Measurements from ENCODE around the gene OTUD3.

The OTUD3 gene

DNA sequence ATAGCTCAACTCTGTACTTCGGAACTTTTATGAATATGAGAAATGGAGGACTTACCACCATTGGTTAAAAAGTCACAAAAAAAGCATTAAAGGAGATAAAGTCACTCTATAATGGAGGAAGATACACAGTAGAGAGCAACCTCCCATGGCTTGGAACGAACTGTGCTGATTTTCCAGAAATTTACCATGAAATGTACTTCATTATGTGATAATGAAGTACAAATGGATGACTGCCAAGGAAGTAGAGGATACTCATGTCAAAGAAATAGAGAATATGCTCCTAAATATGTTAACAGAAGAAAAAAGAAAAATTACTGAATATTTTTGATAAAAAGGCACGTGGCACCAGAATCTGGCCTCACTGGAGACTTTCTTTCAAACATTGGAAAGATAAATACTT lies 64.8 kb downstream of the OTUD3 start:
- no peak for DNase-seq (ENCODE audit: low read depth in 2 of 2)

DNA sequence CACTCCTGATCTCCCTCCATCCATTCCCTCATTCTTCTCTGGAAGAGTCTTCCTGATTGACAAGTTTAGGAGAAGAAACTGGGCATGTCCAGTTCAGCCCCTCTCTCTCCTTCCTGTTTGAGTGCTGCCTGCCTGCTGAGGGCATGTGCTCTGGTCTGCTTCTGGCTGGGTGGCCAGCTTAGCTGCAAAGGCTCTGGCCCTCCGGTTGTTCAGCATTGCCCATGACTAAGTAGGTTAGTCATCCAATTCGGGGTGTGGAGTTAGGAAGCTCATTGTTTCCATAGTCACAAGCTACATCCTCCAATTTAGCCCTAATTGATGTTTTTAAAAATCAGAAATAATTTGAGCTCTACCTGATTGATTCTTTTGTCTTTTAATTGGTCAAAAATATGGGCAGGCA lies 66.8 kb downstream of the OTUD3 start:
- DNase-seq (ENCODE audit: low read depth in 2 of 2): no peak

DNA sequence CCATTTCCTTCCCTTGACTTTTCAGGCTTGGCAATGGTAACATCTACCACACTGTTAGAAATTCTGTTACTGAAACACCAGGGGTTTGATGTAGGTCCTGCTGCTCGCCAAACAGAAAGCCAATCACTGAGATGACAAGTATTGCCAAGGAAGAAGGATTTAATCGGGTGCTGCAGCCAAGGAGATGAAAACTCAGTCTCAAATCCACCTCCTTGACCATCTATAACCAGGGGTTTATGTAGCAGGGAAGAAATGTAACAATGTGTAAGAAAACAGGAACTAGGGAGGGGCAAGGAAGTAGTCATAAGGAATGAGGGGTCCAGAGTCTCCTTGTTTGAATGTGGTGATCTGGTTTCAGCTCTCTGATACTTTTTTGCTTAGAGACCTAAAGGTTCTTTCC lies 71.9 kb downstream of the OTUD3 start:
- no peak for DNase-seq (ENCODE audit: low read depth in 2 of 2)

DNA sequence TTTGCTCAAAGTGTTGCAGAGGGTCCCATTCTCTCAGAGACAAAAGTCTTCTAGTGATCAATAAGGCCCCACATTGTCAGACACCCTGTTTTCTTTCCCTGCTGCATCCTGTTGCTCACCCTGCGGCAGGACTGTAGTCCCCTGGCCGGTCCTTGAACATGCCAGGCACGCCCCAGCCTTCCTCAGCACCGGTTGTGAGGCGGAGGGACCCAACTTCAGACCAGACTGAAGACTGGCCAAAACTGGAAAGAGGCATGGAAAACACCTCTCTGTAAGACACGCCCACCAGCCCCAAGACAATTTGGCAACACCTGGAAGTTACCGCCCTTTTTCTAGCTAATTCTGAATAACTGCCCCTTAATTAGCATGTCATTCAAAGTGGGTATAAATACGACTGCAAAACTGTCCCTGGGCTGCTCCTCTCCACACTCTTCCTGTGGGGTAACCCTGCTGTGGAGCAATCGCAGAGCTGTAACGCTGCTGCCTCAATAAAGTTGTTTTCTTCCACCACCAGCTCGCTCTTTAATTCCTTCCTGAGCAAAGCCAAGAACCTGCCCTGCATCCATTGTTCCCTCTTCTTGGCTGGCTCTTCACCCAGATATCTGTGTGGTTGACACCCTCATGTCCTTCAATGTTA lies 73.5 kb downstream of the OTUD3 start:
- no peak for DNase-seq (ENCODE audit: low read depth in 2 of 2)

DNA sequence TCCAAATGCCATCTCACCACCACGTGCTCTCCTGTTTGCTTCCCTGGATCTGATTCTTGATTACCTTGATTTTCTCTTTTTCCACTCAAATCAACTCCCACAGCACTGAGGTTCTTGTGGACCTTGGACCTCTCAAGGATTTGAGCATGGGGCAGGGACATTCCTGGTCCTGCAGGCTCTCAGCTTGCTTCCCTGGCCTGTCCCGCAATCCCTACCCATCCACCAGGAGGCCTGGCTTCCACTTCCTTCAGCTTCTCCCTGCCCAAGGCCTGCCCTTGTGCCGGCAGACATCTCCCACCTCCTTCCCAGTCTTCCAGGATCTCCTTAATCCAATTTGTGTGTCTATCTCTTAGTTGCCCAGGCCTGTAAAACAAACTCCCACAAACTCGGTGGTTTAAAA lies 75.6 kb downstream of the OTUD3 start:
- DNase-seq (ENCODE audit: low read depth in 2 of 2): no peak

DNA sequence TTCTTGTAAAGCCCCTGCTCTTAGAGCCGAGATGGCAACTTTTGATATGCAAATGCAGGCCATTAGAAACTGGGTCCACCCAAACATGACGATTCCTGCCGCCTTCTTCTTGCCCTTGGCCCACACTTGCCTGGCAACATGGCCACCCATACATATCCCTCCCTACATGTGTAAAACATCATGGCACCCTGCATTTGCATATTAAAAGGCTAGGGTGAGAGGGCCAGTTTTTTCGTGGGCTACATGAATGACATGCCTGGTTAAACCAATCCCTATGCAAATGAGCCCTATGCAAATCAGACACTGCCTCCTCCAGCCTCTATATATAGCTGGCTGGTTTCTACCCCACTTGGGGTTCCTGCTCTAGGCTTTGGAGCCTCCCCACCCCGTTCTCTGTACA lies 78.4 kb downstream of the OTUD3 start:
- DNase-seq (ENCODE audit: low read depth in 2 of 2): no peak

Data from activated CD8-positive, alpha-beta memory T cell treated with anti-CD3 and anti-CD28 coated beads for 4 hours (primary cell).